Neuron (in vitro differentiated cells): Measurements from ENCODE around the gene PDAP1.
"Not testable (repeated sequence)": the region's sequence is repeated elsewhere in the genome, so short reads cannot be mapped to it uniquely, and the experiment has no call there.

Source experiments
- H2AFZ ChIP-seq: one replicate; pipeline ENCODE4 v1.6.1; 2013; ENCODE audit warnings: low read depth, mild to moderate bottlenecking, inconsistent platforms, low read length, moderate library complexity
- H3K27me3 ChIP-seq: one replicate; pipeline ENCODE4 v1.6.1; 2013; ENCODE audit warnings: low read length; ENCODE audit not compliant: insufficient read depth
- H3K36me3 ChIP-seq: one replicate; pipeline ENCODE4 v1.6.1; 2013; ENCODE audit warnings: low read length; ENCODE audit not compliant: insufficient read depth
- H3K4me1 ChIP-seq: one replicate; pipeline ENCODE4 v1.6.1; 2013; ENCODE audit warnings: low read length; ENCODE audit not compliant: insufficient read depth
- H3K4me3 ChIP-seq: 2 replicates; pipeline ENCODE4 v1.5.1; 2013; ENCODE audit warnings: mild to moderate bottlenecking, low read length, moderate library complexity
- H3K9me3 ChIP-seq: one replicate; pipeline ENCODE4 v1.6.1; 2013; ENCODE audit warnings: low read length

PDAP1 gene

DNA sequence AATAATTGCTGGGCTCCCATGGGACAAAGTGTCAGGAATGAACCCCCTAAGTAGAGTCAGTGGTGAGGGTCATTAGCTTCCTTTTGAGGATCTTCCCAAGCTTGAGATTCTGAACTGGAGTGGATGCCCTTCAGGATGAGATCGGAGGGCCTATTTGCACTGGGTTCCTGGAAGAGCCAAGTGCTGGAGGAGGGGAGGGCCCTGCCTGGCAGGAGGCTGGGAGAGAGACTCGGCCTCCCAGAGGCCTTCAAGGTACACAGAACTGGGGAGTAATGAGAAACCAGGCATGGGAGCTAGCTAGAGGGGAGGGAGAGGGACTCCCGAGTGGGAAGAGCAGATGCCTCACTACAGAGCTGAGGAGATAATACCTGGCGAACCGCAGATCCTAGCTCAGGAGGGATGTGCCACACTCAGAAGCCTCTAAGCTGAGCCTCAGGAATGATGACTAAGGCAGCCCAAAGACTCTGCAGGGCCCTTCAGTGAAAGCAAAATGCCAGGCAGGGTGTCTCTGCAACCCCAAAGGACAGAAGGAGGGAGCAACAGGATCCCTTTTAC lies 9.4 kb downstream of the PDAP1 start:
- Histone ChIP-seq H3K4me1 (no peaks in the 10 kb centered on the region), H3K27me3 (no peaks in the 10 kb centered on the region), H3K9me3 (no peaks in the 10 kb centered on the region), H3K4me3 (no peak overlapping the region), H2AFZ (no peak overlapping the region), H3K36me3 (peaks cover 80% of the 10 kb centered on the region)

DNA sequence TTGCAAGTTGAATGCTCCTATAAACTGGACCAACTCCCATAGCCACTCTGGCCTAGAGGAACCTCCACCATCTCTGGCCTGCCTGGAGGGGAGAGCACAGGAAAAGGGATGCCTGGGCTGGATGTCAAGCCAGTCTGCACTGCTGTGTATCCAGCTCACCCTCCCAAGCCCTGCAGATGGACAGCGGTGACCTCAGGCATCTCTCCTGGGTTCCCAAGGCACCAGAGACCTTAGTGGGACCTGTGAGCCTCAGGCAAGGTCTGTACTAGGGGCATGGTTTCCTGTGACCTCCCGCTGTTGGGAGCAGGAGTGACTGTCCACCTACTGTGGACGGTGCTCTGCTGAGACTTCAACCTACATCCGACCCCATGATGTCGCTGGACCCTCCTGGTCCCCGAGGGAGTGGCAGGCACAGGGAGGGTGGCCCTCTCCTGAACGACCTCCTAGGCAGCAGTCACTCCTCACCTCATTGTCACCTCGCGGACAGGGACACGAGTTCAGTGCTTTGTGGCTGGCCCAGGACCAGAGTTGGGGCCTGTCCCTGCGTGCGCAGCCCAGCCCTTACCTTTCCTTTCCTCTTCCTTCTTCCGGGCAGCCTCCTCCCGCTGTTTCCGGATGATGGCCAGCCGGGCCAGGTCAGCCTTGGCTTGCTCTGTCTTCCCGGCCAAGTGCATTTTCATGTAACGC lies 11.0 kb downstream of the PDAP1 start:
- Histone ChIP-seq H3K9me3 (no peaks in the 10 kb centered on the region), H3K4me3 (no peak overlapping the region), H2AFZ (no peak overlapping the region), H3K27me3 (no peaks in the 10 kb centered on the region), H3K4me1 (no peaks in the 10 kb centered on the region), H3K36me3 (peaks cover 78% of the 10 kb centered on the region)

DNA sequence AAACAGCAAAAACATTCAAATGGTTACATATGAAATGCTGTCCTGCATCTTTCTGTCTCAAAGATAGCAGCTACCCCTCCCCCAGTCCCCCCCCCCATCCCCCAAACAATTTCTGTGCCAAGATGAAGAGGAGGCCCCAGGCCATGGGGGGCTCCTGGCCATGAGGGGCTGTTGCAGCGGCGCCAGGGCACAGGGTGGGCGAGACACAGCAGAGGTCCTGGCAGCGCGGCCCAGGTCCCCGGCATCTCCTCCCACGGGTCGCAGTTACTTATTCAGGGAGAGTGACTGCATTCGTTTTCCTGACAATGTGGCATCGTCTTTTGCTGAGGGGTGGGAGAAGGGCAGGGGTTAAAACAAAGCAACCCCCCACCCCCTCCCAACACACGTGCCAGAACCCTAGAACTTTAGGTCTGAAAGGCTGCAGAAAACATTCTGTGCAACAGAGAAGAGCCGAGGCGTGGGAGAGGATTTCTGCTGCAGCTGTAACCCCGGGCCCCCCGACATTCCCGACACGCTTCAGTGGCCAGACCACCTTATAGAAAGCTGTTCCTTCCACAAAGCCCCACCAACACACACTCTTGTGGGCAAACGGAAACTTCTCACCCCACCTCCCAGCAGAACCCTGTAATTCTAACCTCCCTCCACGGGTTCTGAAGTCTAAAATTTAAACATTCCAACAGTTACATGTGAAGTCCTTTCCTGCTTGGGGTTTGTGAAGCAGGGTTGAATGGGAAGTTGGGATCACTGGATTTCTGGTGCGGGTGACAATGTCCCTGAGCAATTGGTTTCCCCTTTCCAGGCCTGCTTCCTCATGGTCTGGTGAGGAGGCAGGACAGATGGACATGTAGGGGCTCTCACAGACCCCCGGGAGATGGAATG lies 11.7 kb downstream of the PDAP1 start:
- H3K36me3 ChIP-seq = peaks cover 77% of the 10 kb centered on the region
- no peak overlapping the region for H2AFZ ChIP-seq

DNA sequence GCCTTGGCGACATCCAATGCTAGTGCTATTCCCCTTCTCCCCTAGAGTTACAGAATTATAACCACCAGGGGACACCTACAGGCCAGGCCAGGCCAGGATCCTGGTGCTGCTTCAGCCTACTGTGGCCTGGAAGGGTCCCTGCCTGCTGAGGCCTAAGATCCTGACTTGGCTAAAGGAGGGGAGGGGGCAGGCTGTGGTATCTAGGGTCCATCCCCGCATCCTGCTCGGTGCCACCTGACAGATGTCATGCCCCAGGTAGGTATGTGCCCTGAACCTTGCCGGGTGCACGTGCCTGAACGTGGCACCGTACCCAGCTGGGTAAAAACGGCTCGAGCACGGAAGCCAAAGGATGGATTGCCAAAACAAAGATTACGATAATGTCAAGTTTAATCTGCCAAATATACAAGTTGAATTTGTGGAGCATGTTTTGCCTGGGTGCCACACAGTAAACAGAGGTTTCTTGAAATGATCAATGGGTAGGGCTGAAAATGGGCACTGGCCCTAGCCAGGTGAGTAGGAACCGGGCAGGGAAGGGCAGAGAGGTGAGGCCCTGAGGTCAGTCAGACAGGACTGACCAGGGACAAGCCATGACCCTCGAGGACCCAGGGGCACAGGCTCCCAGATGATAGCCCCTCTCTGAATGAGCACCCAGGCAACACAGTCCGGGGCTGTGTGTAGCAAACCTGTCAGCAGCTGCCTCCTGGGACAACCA lies 12.6 kb downstream of the PDAP1 start:
- Histone ChIP-seq H3K9me3 (no peaks in the 10 kb centered on the region), H3K36me3 (peaks cover 77% of the 10 kb centered on the region), H3K4me1 (no peaks in the 10 kb centered on the region), H3K4me3 (no peak overlapping the region), H3K27me3 (no peaks in the 10 kb centered on the region), H2AFZ (no peak overlapping the region)

More for the DNA sequence above, 11.7 kb downstream of the PDAP1 start:
- Histone ChIP-seq H3K4me1 (no peaks in the 10 kb centered on the region), H3K9me3 (no peaks in the 10 kb centered on the region), H3K4me3 (no peak overlapping the region), H3K27me3 (no peaks in the 10 kb centered on the region)

DNA sequence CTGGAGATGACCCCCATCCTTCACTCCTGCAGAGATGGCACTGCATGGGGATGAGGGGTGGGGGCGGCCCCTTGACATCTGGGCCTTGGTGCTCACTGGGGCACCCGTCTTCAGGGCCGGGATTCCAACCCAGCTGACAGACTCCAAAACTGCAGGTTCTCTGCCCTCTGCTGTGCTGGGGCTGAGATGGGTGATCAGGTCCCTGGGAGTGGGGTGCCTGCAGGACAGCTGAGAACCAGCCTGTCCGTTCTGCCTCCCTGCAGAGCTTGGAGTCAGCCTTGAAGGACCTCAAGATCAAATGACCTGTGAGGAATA lies 14.3 kb downstream of the PDAP1 start:
- Histone ChIP-seq H2AFZ (no peak overlapping the region), H3K4me1 (no peaks in the 10 kb centered on the region), H3K9me3 (no peaks in the 10 kb centered on the region), H3K36me3 (peaks cover 61% of the 10 kb centered on the region), H3K27me3 (no peaks in the 10 kb centered on the region), H3K4me3 (no peak overlapping the region)

DNA sequence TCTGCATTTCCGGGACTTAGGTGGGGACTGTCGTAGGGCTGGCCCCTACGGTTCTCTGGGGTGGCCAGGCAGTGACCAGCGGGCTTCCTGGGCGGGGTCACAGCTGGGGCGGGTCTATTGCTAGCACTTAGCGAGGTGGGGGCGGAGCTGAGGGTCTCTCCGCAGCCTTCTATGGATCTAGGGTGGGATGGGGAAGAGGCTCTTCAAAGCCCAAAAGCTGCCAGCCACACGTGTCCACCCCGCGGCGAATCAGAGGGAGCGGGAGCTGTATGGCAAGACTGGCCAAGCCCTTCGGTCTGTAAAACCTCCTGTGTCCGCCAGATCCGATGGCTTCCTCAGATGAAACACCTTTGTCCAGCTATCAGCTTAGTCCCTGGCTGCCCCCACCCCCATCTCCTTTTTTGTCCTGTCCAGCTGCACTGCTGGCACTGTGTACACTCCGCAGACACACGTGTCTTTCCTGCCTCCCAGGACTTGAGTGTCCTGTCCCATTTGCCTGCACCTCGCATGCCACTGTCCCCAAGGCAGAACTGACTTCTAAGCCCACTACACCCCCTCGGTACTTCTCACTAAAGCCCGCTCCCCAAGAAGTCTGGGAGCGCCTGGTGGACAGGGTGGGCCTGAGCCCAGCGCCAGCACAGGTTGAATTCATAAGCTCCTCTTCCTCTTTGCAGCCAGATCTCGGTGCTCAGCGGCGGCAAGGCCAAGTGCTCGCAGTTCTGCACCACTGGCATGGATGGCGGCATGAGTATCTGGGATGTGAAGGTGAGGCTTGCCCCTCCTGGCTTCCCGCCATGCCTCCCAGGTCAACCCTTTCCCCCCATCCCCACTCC lies 14.8 kb downstream of the PDAP1 start:
- H3K4me3 ChIP-seq = no peak overlapping the region
- no peak overlapping the region for H2AFZ ChIP-seq
- peaks cover 56% of the 10 kb centered on the region for H3K36me3 ChIP-seq
- H3K9me3 ChIP-seq = no peaks in the 10 kb centered on the region
- no peaks in the 10 kb centered on the region for H3K27me3 ChIP-seq
- H3K4me1 ChIP-seq = no peaks in the 10 kb centered on the region

DNA sequence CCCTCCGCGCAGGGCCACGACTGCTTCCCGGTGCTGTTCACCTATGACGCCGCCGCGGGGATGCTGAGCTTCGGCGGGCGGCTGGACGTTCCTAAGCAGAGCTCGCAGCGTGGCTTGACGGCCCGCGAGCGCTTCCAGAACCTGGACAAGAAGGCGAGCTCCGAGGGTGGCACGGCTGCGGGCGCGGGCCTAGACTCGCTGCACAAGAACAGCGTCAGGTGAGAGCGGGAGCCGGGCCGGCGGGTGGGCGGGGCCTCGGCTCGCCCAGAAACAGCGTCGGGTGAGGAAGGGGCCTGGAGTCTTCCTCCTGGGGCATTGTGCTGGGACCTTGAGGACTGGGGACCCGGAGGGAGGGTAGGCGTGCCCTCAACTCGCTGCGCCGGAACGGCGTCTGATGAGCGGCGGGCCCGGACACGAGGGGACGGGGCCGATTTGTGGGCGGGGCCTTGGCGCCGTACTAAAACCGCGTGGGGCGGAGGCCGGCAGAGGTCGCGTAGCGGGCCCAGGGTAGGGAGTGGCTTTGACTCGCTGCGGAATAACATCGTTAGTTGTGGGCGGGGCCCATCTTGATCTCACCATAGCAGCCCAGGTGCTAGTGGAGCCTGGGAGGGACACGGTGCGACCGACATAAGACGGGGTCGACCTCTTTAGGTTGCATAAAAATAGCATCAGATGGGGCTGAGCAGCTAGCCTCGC lies 15.6 kb downstream of the PDAP1 start:
- Histone ChIP-seq H2AFZ (no peak overlapping the region), H3K4me1 (no peaks in the 10 kb centered on the region), H3K4me3 (no peak overlapping the region), H3K36me3 (peaks cover 48% of the 10 kb centered on the region), H3K27me3 (no peaks in the 10 kb centered on the region), H3K9me3 (no peaks in the 10 kb centered on the region)

DNA sequence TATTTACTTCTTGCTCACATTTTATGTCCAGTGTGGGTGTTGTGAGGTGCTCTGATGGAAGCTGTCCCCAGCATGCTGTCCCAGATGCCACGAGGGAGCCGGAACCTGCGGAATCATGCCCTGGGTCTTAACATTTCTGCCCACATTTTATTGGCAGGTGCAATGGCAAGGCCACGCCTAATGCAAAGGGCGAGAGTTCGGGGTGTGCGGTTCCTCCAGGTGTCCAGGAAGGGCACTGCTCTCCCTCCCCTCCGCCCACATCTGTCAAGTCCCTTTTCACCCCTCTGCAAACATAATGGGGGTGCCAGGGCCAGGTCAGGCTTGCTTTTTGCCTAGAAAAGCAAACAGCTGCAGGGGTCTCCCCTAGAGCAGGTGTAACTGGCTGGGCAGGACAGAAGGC lies 16.4 kb downstream of the PDAP1 start:
- H3K9me3 ChIP-seq = no peaks in the 10 kb centered on the region
- H3K4me3 ChIP-seq = no peak overlapping the region
- no peaks in the 10 kb centered on the region for H3K4me1 ChIP-seq
- H3K27me3 ChIP-seq = no peaks in the 10 kb centered on the region
- peaks cover 40% of the 10 kb centered on the region for H3K36me3 ChIP-seq
- H2AFZ ChIP-seq = no peak overlapping the region

DNA sequence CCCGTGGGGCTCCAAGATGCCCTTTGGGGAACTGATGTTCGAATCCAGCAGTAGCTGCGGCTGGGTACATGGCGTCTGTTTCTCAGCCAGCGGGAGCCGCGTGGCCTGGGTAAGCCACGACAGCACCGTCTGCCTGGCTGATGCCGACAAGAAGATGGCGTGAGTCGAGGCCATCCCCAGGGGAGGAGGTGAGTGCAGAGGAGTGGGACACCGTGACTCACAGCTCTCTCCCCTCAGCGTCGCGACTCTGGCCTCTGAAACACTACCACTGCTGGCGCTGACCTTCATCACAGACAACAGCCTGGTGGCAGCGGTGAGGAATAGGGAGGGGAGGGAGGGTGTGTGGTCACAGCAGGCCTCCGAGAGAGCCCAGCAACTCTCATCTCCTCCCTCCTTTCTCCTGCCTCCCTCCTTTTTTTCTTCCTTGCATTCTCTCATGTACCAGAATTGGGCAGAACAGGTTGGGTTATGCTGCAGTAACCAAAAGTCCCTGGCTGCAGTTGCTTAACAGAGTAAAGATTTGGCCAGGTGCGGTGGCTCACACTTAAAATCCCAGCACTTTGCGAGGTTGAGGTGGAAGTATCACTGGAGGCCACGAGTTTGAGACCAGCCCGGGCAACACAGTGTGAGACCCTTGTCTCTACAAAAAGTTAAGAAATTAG lies 17.3 kb downstream of the PDAP1 start:
- Histone ChIP-seq H3K9me3 (no peaks in the 10 kb centered on the region), H3K4me1 (no peaks in the 10 kb centered on the region), H3K36me3 (peaks cover 35% of the 10 kb centered on the region), H3K4me3 (no peak overlapping the region), H3K27me3 (no peaks in the 10 kb centered on the region), H2AFZ (no peak overlapping the region)

DNA sequence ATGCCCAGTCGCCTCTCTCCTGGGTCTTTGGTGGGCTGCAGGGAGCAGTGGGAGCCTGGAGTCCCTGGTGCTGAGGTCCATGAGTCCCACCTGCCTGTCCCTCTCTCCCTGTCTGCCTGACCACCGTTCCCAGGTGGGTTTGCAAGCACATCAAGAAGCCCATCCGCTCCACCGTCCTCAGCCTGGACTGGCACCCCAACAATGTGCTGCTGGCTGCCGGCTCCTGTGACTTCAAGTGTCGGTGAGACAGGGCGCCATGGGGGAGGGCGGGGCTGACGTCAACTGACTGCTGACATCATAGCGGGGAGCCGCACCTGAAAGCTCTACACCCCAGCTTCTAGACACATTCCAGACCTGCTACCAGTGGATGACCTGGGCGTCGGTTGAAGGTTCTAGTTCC lies 18.6 kb downstream of the PDAP1 start:
- no peak overlapping the region for H3K4me3 ChIP-seq
- H3K36me3 ChIP-seq = peaks cover 24% of the 10 kb centered on the region
- H3K9me3 ChIP-seq = no peaks in the 10 kb centered on the region
- H3K4me1 ChIP-seq = no peaks in the 10 kb centered on the region
- no peaks in the 10 kb centered on the region for H3K27me3 ChIP-seq
- no peak overlapping the region for H2AFZ ChIP-seq

DNA sequence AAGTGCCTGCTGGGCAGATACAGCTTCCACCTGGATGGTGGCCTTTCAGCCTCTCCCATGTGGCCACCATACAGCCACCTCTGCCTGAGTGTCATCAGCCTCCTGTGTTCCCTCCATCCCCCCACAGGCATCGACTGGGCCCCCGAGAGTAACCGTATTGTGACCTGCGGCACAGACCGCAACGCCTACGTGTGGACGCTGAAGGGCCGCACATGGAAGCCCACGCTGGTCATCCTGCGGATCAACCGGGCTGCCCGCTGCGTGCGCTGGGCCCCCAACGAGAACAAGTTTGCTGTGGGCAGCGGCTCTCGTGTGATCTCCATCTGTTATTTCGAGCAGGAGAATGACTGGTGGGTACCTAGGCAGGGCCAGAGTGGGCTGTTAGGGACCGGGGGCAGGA lies 20.5 kb downstream of the PDAP1 start:
- Histone ChIP-seq H3K4me3 (no peak overlapping the region), H3K4me1 (no peaks in the 10 kb centered on the region), H3K36me3 (peaks cover 10% of the 10 kb centered on the region), H3K9me3 (no peaks in the 10 kb centered on the region), H3K27me3 (no peaks in the 10 kb centered on the region), H2AFZ (no peak overlapping the region)

DNA sequence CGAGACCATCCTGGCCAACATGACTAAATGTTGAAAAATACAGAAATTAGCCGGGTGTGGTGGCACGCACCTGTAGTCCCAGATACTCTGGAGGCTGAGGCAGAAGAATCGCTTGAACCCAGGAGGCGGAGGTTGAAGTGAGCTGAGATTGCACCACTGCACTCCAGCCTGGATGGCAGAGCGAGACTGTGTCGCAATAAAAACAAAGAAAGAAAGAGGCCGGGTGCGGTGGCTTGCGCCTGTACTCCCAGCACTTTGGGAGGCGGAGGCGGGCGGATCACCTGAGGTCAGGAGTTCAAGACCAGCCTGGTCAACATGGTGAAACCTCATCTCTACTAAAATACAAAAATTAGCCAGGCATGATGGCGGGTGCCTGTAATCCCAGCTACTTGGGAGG lies 21.2 kb downstream of the PDAP1 start:
- H3K4me1 ChIP-seq, H3K9me3 ChIP-seq, H3K27me3 ChIP-seq, H2AFZ ChIP-seq, H3K4me3 ChIP-seq, H3K36me3 ChIP-seq: not testable (repeated sequence)
